Stimulated activated effector memory CD8-positive, alpha-beta T cell treated with anti-CD3 and anti-CD28 coated beads, Interleukin-12 subunit alpha, Interleukin-12 subunit beta, amount 100 ng/mL, for 72 hours (primary cell): ENCODE measurements around the gene ELMO1.

ENCODE experiments used
- ATAC-seq: fragments of 150-1000 bp; cut with Tn5 transposase; 2 replicates; pipeline ENCODE4 v1.10.0; 2021
- DNase-seq, 2 donors: peaks; one replicate each; pipeline ENCODE4 v3.0.0; 2021 to 2022; ENCODE audit warnings: low spot score in 2 of 2
- H3K27ac Mint-ChIP-seq: one replicate; pipeline ENCODE4 v1.8.0; 2022; ENCODE audit warnings: mild to moderate bottlenecking, mixed read lengths
- H3K36me3 Mint-ChIP-seq: one replicate; pipeline ENCODE4 v1.8.0; 2022; ENCODE audit warnings: mild to moderate bottlenecking, mixed read lengths
- H3K4me1 Mint-ChIP-seq: one replicate; pipeline ENCODE4 v1.8.0; 2022; ENCODE audit warnings: mixed read lengths
- H3K4me3 Mint-ChIP-seq: one replicate; pipeline ENCODE4 v1.8.0; 2022; ENCODE audit warnings: mild to moderate bottlenecking, mixed read lengths
- H3K9me3 Mint-ChIP-seq: one replicate; pipeline ENCODE4 v1.8.0; 2022; ENCODE audit warnings: mixed read lengths

ELMO1 gene

DNA sequence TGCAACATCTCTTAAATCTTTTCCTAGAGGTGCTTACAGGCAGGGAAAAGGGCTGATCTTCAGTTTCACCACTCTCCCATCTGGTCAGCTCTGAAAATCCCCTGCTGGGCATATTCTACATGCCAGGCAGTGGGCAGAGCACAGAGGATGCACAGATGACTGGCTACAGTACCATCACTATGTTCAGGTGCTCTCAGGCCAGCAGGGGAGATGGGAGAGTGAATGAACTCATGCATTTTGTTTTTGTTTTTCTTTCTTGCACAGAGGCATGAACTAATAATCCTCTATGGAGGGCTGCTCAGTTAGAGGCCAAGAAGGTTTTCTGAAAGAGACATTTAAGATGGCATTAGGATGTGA is 19.3 kb downstream of the ELMO1 start:
- H3K36me3 Mint-ChIP-seq = peaks cover 10% of the 10 kb centered on the region
- no peak overlapping the region for H3K4me3 Mint-ChIP-seq
- no peak for ATAC-seq
- peaks cover 40% of the 10 kb centered on the region for H3K4me1 Mint-ChIP-seq
- no peaks in the 10 kb centered on the region for H3K9me3 Mint-ChIP-seq
- H3K27ac Mint-ChIP-seq = no peak overlapping the region
- DNase-seq = no peak

DNA sequence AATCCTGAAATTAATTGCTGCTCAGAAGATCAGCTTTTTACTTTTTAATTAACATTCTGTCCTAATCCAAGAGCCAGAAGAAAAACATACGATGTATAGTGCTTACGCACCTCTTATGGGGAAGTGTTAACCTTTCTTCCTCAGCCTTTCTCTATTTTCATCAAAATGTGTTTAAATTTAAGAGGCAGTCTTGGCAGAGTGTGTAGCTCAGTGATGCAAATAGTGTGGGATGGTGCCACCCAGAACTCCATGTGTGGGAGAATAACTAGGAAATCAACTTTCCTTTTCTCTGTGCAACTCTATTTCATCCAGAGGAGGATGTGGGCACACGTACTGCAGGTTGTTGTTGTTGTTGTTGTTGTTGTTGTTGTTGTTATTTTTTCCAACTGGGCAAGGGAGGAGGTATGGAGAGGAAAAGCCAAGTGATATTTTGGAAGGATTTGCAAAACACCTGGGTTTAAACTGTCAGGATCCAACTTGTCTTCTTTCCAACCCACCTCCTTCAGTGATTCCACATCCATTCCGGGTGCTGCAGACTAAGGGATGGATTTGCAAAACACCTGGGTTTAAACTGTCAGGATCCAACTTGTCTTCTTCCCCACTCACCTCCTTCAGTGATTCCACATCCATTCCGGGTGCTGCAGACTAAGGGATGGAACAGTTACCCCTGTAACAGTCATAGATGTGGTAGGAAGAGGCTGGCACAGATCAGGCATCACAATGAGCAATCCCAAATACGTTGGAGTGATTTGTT is 19.8 kb downstream of the ELMO1 start:
- Mint-ChIP-seq H3K4me3 (no peak overlapping the region), H3K4me1 (peaks cover 38% of the 10 kb centered on the region), H3K36me3 (peaks cover 10% of the 10 kb centered on the region), H3K9me3 (no peaks in the 10 kb centered on the region), H3K27ac (no peak overlapping the region)
- DNase-seq (no peak), ATAC-seq (no peak)

DNA sequence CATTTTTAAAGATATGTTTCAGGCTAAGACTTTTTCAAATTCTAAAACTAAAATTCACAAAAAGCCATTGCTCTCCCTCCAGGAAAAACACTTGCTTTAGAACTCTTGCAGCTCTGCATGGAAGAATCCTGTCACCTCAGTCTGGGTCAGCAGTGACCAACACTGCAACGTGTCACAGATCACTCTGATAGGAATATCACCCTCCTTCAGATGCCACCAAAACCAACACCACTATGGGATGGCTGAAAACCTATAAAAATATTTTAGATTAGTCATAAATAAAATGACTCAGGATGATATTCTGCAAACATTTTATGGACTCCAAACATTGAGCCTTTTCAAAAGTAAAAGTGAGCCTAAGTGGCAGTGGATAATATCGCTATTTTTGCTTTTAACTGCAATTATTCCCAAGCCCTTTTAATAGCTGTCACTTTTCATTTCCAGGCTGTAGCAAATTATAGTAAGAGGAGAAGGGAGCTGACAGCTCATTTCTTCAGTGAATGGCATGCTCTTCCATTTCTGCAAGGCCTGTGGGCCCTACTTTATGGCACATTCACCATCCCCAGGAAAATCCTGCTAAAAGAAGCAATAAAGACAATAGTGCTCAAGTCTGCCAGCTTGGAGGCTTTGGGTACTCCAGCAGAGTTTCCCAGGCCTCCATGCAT is 21.3 kb downstream of the ELMO1 start:
- Mint-ChIP-seq H3K27ac (no peak overlapping the region), H3K4me1 (peaks cover 23% of the 10 kb centered on the region)
- peak; percentile 65 for ATAC-seq

DNA sequence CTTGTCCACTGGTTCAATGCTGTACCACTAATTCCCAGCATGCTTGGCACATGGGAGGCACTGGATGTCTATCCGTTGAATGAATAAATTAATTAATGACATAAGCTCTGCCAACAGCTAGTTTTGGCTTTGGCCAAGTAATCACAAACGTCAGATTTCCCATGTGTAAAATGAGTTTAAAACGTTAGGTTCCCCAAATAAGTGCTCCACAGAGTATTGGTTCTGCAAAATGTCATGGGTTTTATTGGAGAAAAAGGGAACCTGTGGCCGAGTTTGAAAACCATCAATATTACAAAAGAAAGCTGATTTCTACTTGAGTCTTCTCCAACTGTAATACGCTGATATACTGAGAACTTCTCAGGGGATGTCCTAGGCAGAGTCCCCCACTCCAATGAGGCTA is 23.2 kb downstream of the ELMO1 start:
- no peak overlapping the region for H3K4me3 Mint-ChIP-seq
- no peaks in the 10 kb centered on the region for H3K9me3 Mint-ChIP-seq
- H3K36me3 Mint-ChIP-seq = peaks cover 10% of the 10 kb centered on the region
- no peak overlapping the region for H3K27ac Mint-ChIP-seq
- DNase-seq = no peak
- ATAC-seq = no peak
- H3K4me1 Mint-ChIP-seq = peaks cover 23% of the 10 kb centered on the region

More for the DNA sequence above, 21.3 kb downstream of the ELMO1 start:
- peaks cover 10% of the 10 kb centered on the region for H3K36me3 Mint-ChIP-seq
- no peaks in the 10 kb centered on the region for H3K9me3 Mint-ChIP-seq
- no peak for DNase-seq
- no peak overlapping the region for H3K4me3 Mint-ChIP-seq

DNA sequence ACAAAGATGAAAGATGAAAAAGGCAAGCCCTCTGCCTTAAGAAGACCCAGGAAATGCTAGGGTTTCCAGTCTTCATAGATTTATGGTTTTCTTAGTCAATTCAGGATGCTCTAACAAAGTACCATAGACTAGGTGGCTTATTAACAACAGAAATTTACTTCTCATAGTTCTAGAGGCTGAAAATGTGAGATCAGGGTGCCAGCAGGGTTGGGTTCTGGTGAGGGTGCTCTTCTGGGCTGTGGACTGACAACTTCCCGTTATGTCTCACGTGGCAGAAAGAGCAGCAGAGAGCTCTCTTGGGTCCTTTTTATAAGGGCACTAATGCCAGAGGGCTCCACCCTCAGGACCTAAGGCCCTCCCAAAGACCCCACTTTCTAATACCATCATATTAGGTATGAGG is 23.7 kb downstream of the ELMO1 start:
- Mint-ChIP-seq H3K36me3 (peaks cover 10% of the 10 kb centered on the region), H3K4me1 (peaks cover 19% of the 10 kb centered on the region), H3K27ac (no peak overlapping the region), H3K4me3 (no peak overlapping the region), H3K9me3 (no peaks in the 10 kb centered on the region)
- peak; percentile 34 for ATAC-seq
- DNase-seq = no peak

DNA sequence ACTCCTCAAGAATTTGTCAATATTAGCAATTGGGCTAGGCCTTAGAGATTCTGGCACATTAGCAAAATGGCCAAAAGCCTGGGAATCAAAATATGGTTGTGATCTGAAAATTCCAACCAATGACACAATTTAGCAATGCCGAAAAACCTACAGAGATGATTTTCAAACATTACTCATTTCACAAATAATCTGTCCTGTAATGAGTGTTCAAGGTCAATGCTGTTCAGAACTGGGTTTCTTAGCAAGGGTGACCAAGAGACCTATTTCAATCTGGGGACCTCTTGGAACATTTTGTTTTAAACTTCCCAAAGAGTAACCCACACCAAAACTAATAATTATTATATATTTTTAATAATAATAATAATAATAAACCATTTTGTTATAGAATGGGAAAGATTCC is 24.1 kb downstream of the ELMO1 start:
- Mint-ChIP-seq H3K36me3 (peaks cover 10% of the 10 kb centered on the region), H3K4me3 (no peak overlapping the region), H3K27ac (no peak overlapping the region), H3K4me1 (peaks cover 19% of the 10 kb centered on the region), H3K9me3 (no peaks in the 10 kb centered on the region)
- ATAC-seq (peak; percentile 74), DNase-seq (no peak)

DNA sequence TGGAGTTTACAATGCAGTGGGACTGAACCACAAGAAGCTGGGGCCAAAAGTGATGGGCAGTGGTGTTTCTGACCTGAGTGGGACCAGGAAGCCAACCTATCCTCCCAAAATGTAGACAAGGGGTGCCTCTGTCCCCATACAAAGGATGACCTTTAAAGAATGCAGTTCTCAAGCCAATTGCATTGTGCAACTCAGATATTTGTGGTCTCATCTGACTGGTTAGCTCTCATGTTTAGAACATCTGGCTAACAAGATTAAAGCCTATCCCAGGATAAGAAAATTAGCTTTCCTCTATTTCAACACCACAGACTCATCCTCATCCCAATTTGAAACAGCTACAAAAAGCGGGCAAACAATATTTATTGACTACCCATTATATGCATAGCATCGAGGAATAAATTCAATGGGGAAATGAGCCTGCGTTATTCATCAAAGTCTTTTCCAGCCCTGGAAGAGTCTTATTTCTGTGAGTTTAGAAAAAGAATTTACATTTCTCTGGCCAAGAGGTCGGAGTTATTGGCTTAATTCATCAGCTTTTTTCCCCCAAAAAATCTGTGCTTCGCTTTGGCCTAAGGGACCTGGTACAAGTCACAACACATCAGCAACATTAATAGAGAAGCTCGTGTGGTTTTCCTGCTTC is 26.7 kb downstream of the ELMO1 start:
- no peak for ATAC-seq
- no peaks in the 10 kb centered on the region for H3K36me3 Mint-ChIP-seq
- H3K9me3 Mint-ChIP-seq = no peaks in the 10 kb centered on the region
- no peak overlapping the region for H3K27ac Mint-ChIP-seq
- H3K4me3 Mint-ChIP-seq = no peak overlapping the region
- H3K4me1 Mint-ChIP-seq = peaks cover 30% of the 10 kb centered on the region
- DNase-seq = no peak

DNA sequence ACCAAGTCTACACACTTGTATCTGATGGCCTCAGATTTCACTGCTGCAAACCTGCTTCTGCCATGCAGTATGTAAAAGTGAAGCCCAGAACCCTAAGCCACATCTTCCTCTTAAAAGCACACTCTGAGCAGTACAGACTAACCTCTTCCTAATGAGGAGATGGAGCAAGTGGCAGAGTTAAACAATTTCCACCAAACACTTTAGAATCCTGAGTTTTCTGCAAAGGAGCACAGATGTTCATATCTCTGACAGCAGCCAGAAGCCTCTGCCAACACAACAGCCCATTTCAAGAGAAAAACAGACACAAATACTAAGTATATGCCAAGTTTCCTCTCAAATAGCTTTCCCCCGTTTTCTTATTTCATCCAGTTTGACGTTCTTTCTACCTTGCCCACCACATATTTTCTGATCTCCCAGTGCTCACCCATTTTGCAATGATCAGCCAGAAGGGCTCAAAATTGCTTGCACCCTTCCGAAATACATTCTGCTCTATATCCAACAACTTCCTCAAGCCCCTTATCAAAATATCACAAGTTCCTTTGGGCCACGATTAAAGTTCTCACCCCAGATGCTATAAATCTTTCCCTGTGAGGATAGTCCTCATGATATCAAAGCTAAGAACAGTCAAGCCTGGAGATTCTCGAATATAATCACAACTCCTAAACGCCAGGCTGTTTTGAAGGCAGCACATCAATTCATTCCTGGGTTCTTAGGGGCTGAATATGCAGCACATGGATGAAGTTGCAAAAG is 27.5 kb downstream of the ELMO1 start:
- Mint-ChIP-seq H3K4me3 (no peak overlapping the region), H3K4me1 (peaks cover 33% of the 10 kb centered on the region), H3K36me3 (no peaks in the 10 kb centered on the region), H3K9me3 (no peaks in the 10 kb centered on the region), H3K27ac (no peak overlapping the region)
- DNase-seq = no peak
- ATAC-seq = no peak

DNA sequence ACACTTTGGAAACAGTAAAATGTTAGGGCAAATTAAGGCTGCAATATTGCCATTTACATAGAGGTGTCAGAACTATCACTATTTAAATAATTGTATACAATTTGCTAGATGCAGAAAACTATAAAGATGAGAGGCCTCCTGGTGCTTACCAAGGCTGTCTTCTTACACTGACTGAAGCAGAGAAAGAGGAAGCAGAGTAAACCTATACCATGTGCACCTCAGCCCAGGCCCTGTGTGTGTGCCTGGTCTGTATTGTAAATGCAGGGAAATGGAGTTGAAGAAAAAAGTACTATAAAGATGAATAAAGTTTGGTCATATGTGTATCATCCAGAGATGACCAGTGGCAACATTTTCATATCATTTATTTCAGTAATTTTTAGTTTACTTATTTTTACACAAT is 29.2 kb downstream of the ELMO1 start:
- no peak overlapping the region for H3K4me3 Mint-ChIP-seq
- H3K4me1 Mint-ChIP-seq = peaks cover 33% of the 10 kb centered on the region
- H3K36me3 Mint-ChIP-seq = no peaks in the 10 kb centered on the region
- DNase-seq (no peak), ATAC-seq (no peak)
- no peaks in the 10 kb centered on the region for H3K9me3 Mint-ChIP-seq
- peak overlapping the region; percentile 16 for H3K27ac Mint-ChIP-seq

DNA sequence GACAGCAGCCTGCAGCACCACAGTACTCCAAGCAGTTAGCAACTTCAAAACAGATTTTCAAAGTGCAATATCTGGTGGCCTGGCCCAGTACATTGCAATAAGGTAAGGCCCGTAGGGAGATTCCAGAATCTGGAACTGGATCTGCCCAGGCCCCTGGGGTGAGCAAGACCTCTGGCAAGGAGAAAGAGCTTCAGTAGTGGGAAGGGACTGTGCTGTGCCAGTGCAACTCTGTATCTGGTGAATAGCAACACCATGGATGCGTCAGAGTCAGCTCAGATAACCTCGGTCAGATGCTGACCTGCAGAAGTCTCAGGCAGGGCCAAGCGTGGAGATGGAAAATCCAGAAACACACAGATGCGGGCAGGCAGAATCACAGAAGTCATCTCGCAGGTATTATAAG is 30.3 kb downstream of the ELMO1 start:
- no peak for ATAC-seq
- no peak for DNase-seq
- no peak overlapping the region for H3K27ac Mint-ChIP-seq
- no peaks in the 10 kb centered on the region for H3K36me3 Mint-ChIP-seq
- H3K4me1 Mint-ChIP-seq = peaks cover 37% of the 10 kb centered on the region
- no peak overlapping the region for H3K4me3 Mint-ChIP-seq
- H3K9me3 Mint-ChIP-seq = no peaks in the 10 kb centered on the region

DNA sequence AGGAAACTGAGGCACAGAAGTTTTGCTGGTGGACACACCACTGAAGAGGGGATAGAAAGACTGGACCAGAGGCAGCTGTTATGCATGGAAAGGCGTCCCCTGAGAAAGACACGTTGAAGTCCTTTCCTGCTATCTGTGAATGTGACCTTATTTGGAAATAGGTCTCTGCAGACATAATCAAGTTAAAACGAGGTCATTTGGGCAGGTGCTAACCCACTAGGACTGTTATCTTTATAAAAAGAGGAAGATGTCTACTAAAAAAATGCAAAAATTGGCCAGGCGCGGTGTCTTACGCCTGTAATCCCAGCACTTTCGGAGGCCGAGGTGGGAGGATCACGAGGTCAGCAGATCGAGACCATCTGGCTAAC is 31.6 kb downstream of the ELMO1 start:
- no peak overlapping the region for H3K27ac Mint-ChIP-seq
- ATAC-seq = no peak
- peaks cover 49% of the 10 kb centered on the region for H3K4me1 Mint-ChIP-seq
- no peak for DNase-seq
- peaks cover 3% of the 10 kb centered on the region for H3K9me3 Mint-ChIP-seq
- H3K4me3 Mint-ChIP-seq = peak overlapping the region; percentile 29
- no peaks in the 10 kb centered on the region for H3K36me3 Mint-ChIP-seq

DNA sequence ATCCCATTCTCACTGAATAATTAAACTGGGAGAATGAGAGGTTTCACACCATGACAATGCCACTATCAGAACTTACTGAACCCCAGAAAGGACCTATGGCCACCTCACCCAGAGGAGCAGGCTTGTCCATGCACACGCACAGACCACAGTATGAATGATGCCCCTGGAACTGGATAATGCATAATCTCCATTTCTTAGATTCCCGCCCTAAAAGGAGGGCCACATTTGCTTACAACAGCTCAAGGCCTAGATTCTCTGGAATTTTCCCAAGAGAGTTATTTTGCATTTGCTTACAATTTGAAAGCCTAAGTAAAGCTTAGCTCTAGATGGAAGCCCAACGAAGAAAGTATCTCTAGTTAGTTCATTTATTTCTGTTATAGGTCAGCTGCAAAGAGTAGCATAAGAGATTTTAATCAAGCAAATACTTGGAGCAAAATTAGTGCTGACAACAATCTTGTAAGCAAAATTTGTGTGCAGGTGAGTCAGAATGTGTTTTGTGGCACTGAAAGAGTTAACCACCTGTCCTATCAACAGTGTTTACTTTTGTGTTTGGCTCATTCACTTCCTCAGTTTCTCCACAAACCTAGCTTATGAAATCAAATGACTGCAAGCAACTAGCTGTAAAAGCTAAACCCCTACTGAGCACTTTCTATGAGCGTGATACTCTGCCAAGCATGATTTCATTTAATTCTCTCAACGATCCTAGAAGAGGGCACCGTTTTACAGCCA is 32.1 kb downstream of the ELMO1 start:
- no peak for ATAC-seq
- Mint-ChIP-seq H3K4me1 (peaks cover 54% of the 10 kb centered on the region), H3K27ac (no peak overlapping the region), H3K36me3 (no peaks in the 10 kb centered on the region), H3K4me3 (peak overlapping the region; percentile 29), H3K9me3 (peaks cover 3% of the 10 kb centered on the region)
- DNase-seq = no peak

DNA sequence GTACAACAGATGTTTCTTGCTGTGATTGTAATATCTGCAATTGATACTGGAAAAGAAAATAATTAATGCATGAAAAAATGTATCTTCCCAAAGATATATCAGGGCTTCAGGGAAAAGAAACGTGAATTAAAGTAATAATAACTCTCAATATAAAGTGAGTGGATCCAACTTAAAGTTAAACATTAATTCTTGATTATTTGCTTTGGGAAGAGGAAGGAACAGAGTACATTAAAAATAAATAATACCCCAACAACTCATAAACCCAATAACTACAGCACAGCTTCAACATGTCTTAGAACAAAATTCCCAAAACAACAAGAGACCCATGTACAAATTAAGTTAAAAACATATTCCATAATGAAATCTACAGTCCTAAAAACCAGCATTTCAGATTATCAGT is 33.0 kb downstream of the ELMO1 start:
- Mint-ChIP-seq H3K27ac (no peak overlapping the region), H3K4me1 (peaks cover 54% of the 10 kb centered on the region)

DNA sequence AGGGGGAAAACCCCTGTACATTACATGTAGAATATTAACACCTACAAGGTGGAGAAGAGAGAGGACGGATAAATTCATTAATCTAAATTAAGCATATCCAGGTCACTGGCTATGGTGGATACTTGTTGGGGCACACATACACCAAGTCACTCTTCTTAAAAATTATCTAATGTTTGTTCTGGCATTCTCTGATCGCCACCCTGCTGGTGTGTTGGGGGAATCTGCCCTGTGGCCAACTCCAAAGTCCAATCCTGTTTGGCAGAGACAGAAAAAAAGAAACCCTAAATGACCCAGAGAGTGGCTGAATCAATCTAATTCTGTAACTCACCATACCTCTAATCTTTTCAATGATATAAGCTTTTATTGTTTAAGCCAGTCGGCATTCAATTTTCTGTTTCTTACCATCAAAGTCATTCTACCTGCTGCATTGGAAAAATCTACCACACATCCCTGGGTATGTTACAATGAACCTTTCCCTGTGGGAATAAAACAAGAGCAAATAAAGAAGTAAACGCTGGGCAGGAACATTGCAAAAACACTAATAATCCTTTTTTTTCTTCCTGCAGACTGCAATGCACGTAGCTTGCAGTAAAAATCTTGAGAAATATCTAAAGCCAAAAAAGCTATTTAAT is 34.2 kb downstream of the ELMO1 start:
- Mint-ChIP-seq H3K4me3 (no peak overlapping the region), H3K27ac (no peak overlapping the region), H3K36me3 (no peaks in the 10 kb centered on the region), H3K9me3 (peaks cover 3% of the 10 kb centered on the region), H3K4me1 (peaks cover 63% of the 10 kb centered on the region)
- no peak for DNase-seq
- no peak for ATAC-seq

More for the DNA sequence above, 33.0 kb downstream of the ELMO1 start:
- ATAC-seq (no peak), DNase-seq (no peak)
- peaks cover 3% of the 10 kb centered on the region for H3K9me3 Mint-ChIP-seq
- no peaks in the 10 kb centered on the region for H3K36me3 Mint-ChIP-seq
- H3K4me3 Mint-ChIP-seq = no peak overlapping the region
